ENCODE measurements around the gene KTN1.

Gene KTN1

DNA sequence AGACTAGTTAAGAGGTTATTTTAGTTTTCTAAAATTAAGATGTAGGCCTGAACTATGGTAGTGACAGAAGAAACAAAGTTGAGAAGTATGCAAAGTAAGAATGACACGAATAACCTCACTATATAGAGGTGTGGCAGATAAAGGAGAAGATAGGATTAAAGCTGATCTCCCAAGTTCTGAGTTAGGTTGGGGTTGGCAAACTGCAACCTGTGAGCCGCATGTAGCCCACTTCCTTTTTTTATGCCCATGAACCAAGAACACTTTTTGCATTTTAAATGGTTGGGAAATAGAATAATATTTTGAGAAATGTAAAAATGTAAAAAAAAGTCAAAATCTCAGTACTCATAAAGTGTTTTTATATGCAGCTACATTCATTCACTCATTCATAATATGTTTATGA lies 34.3 kb downstream of the KTN1 start:
- DNase-seq: no peak

DNA sequence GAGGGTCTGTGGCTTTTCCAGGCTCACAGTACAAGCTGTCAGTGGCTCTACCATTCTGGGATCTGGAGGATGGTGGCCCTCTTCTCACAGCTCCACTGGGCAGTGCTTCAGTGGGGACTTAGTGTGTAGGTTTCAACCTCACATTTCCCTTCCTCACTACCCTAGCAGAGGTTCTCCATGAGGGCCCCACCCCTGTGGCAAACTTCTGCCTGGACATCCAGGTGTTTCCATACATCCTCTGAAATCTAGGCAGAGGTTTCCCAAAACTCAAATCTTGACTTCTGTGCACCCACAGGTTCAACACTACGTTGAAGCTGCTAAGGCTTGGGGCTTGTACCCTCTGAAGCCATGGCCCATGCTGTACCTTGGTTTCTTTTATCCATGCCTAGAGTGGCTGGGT lies 40.3 kb downstream of the KTN1 start:
- no peak for DNase-seq

GRCh38 chr14:55620981-55621380 lies 41.0 kb downstream of the KTN1 start:
- no peak for DNase-seq

DNA sequence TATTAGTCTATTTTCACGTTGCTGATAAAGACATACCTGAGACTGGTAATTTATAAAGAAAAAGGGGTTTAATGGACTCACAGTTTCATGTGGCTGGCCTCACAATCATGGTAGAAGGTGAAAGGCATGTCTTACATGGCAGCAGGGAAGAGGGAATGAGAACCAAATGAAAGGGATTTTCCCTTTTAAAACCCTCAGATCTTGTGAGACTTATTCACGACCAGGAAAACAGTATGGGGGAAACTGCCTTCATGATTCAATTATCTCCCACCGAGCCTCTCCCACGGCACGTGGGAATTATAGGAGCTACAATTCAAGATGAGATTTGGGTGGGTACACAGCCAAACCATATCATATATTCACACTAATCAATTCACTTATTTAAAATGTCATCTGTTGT lies 41.4 kb downstream of the KTN1 start:
- no peak for DNase-seq

- DNase-seq: no peak
Observed at GRCh38 chr14:55624913-55625312, 44.9 kb downstream of the KTN1 start.

DNA sequence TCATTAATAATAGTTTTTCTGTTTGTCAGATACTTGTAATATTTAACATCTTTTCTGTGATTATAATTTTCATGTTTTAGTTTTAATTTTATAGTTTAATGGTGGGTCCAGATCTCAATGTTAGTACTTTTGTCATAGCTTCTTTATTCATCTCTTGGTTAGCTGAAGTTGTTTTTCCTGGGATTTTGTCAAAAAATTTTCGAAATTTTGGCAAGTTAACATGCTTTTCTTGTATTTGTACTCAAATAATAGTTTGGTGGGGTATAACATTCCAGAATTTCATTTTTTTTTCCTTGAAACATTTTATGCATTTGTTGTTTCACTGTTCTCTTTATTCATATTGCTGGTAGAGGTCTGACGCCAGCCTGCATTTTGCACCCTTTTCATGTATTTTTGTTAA lies 45.5 kb downstream of the KTN1 start:
- no peak for DNase-seq

- no peak for DNase-seq
Observed at GRCh38 chr14:55626131-55626530, 46.1 kb downstream of the KTN1 start.

- no peak for DNase-seq
Observed at GRCh38 chr14:55628426-55628825, 48.4 kb downstream of the KTN1 start.

GRCh38 chr14:55638665-55639064 lies 58.7 kb downstream of the KTN1 start:
- DNase-seq: no peak

DNA sequence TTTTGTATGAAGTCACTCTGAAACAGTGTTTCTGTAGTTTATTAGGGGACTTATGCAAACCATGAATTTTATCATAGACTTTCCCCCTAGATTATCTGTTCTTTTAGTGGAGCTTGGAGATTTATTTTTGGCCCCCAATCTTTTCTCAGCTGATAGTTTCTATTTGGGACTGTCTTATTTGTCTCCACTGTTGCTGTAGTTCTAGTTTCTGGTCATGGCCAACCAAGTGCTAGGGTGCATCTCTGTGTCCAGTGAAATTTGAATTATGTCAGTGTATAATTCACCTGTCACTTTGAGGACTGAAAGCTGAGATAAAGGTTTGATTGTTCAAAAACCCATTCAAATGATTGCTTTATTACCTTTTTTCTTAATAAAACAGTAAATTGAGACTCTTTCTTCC lies 61.3 kb downstream of the KTN1 start:
- DNase-seq: no peak

DNA sequence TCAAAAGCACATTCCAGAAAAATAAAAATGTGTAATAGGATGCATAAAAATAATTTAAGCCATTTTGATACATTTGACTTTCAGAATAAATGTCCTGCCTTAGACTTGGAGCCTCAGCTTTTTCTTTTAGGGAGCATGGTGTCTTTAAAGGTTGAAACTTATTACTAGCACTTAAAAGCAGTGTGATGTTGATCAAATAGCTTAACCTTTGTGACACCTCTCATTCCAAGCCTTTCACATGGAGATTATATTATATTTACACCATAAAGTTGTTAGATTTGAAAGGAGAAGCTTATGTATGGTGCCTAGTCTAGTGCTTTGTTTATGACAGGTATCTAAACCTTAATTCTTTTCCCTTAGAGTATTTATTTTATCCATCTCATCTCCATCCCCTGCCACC lies 61.9 kb downstream of the KTN1 start:
- DNase-seq: no peak

DNA sequence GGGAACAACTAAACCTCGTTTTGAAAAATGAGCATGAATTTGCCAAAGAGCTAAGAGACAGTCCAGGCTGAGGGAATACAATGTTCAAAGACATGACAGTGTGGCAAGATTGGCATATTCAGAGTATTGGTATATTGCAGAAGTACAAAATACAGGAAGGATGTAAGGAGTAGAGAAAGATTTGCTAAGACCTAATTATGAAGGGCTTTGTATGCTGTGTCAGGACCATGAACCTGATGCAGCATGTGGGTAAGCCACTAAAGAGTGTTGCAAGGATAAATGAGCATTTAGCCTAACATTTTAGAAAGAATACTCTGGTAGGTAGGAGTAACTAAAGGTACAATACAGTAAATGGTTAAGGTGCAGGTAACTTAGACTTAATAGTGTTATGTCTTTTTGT lies 65.1 kb downstream of the KTN1 start:
- no peak for DNase-seq

- DNase-seq: no peak
Observed at GRCh38 chr14:55645845-55646832, 66.1 kb downstream of the KTN1 start.

DNA sequence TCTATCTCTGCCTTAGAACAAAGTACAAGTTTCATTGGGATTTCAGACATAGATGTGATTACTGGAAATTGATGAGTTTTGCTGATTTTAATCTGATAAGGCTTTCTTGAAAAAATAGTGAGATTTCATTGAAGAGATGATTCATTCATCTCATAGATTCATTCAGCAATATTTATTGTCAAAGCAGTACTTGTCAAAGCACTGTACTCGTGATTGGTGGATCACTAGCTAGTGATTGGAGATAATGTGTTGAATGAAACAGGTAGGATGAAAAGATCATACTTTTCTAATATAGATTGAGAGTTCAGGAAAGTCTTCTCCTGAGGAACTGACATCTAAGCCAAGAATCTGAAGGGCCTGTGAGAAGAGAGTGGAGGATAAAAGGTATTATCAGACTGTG lies 71.0 kb downstream of the KTN1 start:
- DNase-seq: no peak

DNA sequence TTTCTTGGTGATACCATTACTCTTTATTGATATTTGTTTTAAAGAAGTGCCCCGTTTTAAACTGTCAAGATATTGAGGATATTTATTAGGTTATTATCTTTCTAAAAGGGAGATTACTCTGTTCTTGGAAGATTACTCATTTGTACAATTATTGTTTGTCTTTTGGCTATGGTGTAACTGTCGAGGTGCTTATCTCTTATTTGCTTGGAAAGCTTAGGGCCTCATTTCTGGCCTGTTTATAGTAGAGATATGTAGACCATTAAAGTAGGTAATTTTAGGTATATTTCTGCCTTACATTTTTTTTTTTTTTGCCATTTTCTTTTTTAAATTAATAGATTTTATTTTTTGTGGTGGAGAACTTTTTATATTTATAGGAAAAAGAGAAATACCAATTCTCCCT lies 74.2 kb downstream of the KTN1 start:
- DNase-seq: no peak

DNA sequence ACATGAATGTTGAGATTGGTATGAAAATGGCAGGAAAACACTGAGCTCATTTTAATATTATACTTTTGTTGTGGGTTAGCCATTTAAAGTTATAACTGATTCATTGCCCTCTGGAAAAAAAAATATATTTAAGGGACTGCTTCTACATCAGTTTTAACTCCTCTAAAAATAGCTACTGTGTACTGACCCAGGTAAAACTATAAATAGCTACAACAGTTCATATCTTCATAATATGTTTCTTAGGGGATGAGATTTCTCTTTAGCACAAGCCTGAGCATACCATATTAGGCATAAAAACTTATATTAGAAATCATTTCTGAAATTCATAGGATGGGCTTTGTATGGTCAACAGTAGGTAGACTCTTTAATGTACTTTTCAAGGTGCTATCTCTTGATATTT lies 81.0 kb downstream of the KTN1 start:
- no peak for DNase-seq

GRCh38 chr14:55662752-55663151 lies 82.7 kb downstream of the KTN1 start:
- no peak for DNase-seq

DNA sequence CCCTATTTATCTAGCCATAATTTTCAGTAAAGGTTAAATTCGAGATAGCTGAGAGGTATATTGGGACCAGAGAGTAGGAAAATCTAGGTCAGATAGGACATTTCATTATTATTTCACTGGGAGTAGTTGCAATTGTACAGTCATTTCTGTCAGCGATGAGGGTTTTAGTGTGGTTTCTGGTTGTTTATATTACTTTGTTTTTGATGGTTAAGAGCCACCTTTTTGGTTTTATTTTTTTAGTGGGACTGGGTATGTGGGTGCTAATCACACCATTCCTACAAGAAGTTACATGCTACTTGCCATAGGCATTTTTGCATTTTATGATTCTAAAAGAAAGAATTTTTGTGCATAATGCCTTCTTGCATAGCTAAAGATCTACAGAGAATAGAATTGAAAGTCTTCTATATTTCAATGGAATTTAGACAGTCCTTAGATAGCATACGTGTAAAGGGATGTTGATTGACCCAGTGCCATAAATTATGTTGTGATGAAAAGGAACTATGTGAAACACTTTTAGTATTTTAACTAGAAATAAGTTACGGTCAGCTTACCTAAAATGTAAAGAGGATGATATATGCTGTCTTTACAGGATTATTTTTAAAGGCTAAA lies 85.2 kb downstream of the KTN1 start:
- DNase-seq: no peak

GRCh38 chr14:55667801-55668200 lies 87.8 kb downstream of the KTN1 start:
- no peak for DNase-seq

- DNase-seq: no peak
Observed at GRCh38 chr14:55671641-55672040, 91.6 kb downstream of the KTN1 start.

- no peak for DNase-seq
Observed at GRCh38 chr14:55673048-55673447, 93.0 kb downstream of the KTN1 start.

GRCh38 chr14:55681096-55681495 lies 101.1 kb downstream of the KTN1 start:
- no peak for DNase-seq

DNA sequence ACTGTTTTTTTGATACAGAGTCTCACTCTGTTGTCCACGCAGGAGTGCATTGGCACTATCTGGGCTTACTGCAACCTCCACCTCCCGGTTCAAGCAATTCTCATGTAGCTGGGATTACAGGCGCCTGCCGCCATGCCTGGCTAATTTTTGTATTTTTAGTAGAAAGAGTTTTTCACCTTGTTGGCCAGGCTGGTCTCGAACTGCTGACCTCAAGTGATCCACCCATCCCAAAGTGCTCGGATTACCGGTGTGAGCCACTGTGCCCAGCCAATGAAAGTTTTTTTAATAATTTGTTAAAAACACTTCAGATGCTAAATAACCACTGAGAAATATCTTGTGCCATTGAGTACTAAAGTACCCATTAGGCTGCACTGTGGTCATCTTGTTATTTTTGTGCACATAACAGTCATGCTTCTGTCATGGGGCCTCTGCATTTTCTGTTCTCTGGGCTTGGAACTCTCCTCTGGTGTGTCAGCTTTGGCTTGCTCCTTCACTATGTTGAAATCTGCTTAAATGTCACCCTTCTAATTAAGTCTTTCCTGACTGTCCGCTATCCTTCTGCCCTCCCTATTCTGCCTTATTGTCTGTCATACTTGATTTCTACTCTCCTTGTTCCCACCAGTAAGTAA lies 105.1 kb downstream of the KTN1 start:
- no peak for DNase-seq

GRCh38 chr14:55686713-55687112 lies 106.7 kb downstream of the KTN1 start:
- DNase-seq: no peak

All from activated naive CD4-positive, alpha-beta T cell treated with anti-CD3 and anti-CD28 coated beads, Interleukin-2, amount 50 U/mL, for 16 hours (primary cell).